ENCODE data around the gene RBBP4.
"Not testable (repeated sequence)": the region's sequence is repeated elsewhere in the genome, so short reads cannot be mapped to it uniquely, and the experiment has no call there.

Gene RBBP4

DNA sequence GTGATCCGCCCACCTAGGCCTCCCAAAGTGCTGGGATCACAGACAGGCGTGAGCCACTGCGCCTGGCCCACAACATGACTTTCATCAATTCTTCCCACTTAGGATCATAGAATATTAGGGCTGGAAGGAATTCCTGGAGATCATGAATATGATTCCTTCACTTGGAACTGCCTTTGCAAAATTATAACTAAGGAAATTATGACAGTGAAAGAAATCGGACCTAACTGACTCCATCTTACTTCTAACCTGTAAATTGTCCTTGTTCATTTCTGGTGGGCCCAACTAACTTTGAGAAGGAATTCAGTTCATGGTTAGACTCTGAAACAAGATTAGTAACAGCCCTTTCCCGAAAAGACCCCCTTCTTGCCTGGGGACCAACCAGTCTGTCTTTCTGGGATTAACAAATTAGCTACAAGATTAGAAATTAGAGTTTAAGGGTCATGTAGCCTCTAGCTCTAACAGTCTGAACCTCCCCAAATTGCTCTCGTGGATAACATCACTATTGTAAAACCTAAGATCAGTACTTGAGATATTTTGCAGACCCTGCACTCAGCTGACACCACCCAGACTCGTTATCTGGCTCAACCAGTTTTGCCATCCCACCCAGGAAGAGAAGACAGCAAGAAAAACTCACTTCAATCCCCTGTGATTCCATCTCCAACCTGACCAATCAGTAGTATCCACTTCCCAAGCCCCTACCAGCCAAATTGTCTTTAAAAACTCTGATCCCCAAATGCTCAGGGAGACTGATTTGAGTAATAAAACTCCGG lies 15.3 kb upstream of the RBBP4 start:
- Mint-ChIP-seq H3K36me3 (ENCODE audit: low read depth) (peaks cover 50% of the 10 kb centered on the region), H3K4me3 (no peak overlapping the region), H3K4me1 (peaks cover 14% of the 10 kb centered on the region), H3K27me3 (ENCODE audit: low read depth, poor library complexity) (no peaks in the 10 kb centered on the region), H3K27ac (peak overlapping the region; percentile 80), H3K9me3 (no peaks in the 10 kb centered on the region)
- TF ChIP-seq, protein P1, sequence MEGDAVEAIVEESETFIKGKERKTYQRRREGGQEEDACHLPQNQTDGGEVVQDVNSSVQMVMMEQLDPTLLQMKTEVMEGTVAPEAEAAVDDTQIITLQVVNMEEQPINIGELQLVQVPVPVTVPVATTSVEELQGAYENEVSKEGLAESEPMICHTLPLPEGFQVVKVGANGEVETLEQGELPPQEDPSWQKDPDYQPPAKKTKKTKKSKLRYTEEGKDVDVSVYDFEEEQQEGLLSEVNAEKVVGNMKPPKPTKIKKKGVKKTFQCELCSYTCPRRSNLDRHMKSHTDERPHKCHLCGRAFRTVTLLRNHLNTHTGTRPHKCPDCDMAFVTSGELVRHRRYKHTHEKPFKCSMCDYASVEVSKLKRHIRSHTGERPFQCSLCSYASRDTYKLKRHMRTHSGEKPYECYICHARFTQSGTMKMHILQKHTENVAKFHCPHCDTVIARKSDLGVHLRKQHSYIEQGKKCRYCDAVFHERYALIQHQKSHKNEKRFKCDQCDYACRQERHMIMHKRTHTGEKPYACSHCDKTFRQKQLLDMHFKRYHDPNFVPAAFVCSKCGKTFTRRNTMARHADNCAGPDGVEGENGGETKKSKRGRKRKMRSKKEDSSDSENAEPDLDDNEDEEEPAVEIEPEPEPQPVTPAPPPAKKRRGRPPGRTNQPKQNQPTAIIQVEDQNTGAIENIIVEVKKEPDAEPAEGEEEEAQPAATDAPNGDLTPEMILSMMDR (IDR thresholded peaks at IDR 0.05), result no peak
- no peak for DNase-seq

DNA sequence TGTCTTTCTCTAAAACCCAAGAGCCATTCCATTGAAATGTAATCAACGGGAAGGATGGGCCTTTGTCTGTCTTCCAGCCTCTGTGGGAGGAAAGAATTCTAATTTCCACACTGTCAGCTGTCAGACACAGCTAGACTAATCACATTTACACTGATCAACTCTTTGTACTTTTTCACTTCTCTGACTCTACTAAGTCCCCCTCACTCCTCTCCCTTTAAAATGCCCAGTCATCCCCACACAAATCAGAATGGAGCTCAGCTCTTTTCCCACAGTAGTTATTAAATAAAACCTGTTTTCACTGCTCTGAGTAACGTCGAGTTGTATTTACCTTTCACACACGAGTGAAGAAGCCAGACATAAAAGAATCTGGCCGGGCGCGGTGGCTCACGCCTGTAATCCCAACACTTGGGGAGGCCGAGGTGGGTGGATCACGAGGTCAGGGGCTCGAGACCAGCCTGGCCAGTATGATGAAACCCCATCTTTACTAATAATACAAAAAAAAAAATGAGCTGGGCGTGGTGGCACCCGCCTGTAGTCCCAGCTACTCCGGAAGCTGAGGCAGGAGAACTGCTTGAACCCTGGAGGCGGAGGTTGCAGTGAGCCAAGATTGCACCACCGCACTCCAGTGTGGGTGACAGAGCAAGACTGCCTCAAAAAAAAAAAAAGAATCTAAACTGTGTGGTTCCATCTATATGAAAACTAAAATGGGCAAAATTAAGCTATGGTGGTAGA lies 13.9 kb upstream of the RBBP4 start:
- no peaks in the 10 kb centered on the region for H3K9me3 Mint-ChIP-seq
- H3K27ac Mint-ChIP-seq, result peak overlapping the region; percentile 93
- peaks cover 50% of the 10 kb centered on the region for H3K36me3 Mint-ChIP-seq (ENCODE audit: low read depth)
- no peaks in the 10 kb centered on the region for H3K27me3 Mint-ChIP-seq (ENCODE audit: low read depth, poor library complexity)
- DNase-seq, result no peak
- H3K4me3 Mint-ChIP-seq, result no peak overlapping the region
- H3K4me1 Mint-ChIP-seq, result peaks cover 14% of the 10 kb centered on the region
- TF ChIP-seq, protein P1 (IDR thresholded peaks at IDR 0.05), result no peak

DNA sequence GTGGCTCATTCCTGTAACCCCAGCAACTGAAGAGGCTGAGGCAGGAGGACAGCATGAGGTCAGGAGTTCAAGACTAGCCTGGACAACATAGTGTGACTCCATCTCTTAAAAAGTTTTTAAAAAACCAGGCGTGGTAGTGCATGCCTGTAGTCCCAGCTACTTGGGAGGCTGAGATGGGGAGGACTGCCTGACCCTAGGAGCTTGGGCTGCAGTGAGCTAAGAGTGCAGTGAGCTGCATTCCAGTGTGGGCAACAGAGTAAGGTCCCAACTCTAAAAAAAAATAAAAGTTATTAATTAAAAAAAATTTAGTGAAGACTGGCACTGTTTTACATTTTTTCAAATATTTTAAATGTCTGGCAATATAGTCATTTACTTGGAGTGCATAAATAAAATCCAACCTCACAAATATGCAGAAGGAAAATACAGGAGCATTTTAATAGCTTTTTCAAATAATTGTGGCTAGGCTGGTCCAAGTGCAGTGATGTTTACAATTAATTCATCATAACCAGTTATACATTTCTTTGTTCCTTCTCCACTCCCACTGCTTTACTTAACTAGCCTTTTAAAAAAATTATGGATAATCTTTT lies 11.4 kb upstream of the RBBP4 start:
- Mint-ChIP-seq H3K36me3 (ENCODE audit: low read depth) (peaks cover 36% of the 10 kb centered on the region), H3K4me1 (peaks cover 14% of the 10 kb centered on the region), H3K9me3 (no peaks in the 10 kb centered on the region), H3K4me3 (no peak overlapping the region), H3K27me3 (ENCODE audit: low read depth, poor library complexity) (no peaks in the 10 kb centered on the region), H3K27ac (no peak overlapping the region)
- TF ChIP-seq, protein P1 (IDR thresholded peaks at IDR 0.05), result no peak
- DNase-seq, result no peak

DNA sequence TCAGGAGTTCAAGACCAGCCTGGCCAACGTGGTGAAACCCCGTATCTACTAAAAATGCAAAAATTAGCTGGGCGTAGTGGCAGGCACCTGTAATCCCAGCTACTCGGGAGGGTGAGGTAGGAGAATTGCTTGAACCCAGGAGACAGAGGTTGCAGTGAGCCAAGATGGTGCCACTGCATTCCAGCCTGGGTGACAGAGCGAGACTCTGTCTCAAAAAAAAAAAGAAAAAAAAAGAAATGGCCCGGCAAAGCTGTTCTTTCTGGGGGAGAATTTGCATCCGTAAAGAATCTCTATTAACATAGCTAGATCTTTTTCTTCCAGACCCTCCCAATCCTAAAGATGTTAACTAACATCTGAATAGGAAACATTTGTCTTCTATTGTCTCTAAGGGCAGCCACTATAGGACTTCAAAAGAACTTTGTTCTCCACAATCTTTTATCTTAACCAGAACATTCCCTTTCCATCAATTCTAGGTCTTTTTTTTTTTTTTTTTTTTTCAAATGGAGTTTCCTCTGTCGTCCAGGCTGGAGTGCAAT lies 8.6 kb upstream of the RBBP4 start:
- DNase-seq; H3K4me3 Mint-ChIP-seq; H3K27me3 Mint-ChIP-seq (ENCODE audit: low read depth, poor library complexity); H3K4me1 Mint-ChIP-seq; H3K27ac Mint-ChIP-seq; H3K9me3 Mint-ChIP-seq: not testable (repeated sequence)
- peaks cover 23% of the 10 kb centered on the region for H3K36me3 Mint-ChIP-seq (ENCODE audit: low read depth)

DNA sequence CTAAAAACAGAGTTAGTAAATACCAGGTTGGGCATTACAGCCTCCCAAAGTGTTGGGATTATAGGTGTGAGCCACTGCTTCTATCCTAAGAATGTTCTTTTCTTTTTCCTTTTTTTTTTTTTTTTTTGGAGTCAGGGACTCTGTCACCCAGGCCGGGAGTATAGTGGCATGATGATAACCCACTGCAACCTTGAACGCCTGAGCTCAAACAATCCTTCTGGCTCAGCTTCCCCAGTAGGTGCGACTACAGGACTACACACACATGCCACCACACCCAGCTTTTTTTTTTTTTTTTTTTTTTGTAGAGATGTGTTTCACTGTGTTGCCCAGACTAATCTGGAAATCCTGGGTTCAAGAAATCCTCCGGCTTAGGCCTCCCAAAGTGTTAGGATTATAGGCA lies 6.6 kb upstream of the RBBP4 start:
- Mint-ChIP-seq H3K27me3 (ENCODE audit: low read depth, poor library complexity) (no peaks in the 10 kb centered on the region), H3K36me3 (ENCODE audit: low read depth) (peaks cover 29% of the 10 kb centered on the region), H3K9me3 (no peaks in the 10 kb centered on the region), H3K4me1 (peaks cover 8% of the 10 kb centered on the region), H3K27ac (peak overlapping the region; percentile 95), H3K4me3 (no peak overlapping the region)
- DNase-seq, result no peak
- TF ChIP-seq, protein P1 (IDR thresholded peaks at IDR 0.05), result no peak

All from nephron progenitor cell (in vitro differentiated cells).